Middle frontal gyrus (tissue), 1 donor: ENCODE measurements around the gene PRTN3.
"Not testable (repeated sequence)": the region's sequence is repeated elsewhere in the genome, so short reads cannot be mapped to it uniquely, and the experiment has no call there.

Source experiments
- DNase-seq: peaks from one replicate; pipeline ENCODE4 v3.0.0-alpha.2; 2015; ENCODE audit warnings: low spot score; ENCODE audit errors: extremely low spot score

PRTN3 gene

DNA sequence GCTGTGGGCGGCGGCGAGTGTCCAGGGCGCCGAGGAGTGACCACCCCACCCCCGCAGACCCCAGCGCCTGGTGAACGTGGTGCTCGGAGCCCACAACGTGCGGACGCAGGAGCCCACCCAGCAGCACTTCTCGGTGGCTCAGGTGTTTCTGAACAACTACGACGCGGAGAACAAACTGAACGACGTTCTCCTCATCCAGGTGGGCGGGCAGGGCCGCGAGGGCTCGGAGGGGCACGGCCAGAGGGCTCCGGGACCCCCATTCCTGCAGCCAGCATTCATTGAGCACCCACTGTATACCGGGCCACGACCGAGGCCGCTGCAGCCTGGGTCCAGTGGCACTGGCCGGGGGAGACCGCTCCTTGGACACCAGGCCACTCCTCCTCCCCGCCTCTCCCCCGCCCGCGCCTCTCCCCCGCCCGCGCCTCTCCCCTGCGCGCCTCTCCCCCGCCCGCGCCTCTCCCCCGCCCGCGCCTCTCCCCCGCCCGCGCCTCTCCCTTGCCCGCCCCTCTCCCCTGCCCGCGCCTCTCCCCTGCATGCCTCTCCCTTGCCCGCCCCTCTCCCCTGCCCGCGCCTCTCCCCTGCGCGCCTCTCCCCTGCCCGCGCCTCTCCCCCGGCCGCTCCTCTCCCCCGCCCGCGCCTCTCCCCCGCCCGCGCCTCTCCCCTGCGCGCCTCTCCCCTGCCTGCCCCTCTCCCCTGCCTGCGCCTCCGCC, 3.2 kb downstream of the PRTN3 start:
- no peak for DNase-seq

GRCh38 chr19:844546-844971, 3.8 kb downstream of the PRTN3 start:
- DNase-seq, result no peak

DNA sequence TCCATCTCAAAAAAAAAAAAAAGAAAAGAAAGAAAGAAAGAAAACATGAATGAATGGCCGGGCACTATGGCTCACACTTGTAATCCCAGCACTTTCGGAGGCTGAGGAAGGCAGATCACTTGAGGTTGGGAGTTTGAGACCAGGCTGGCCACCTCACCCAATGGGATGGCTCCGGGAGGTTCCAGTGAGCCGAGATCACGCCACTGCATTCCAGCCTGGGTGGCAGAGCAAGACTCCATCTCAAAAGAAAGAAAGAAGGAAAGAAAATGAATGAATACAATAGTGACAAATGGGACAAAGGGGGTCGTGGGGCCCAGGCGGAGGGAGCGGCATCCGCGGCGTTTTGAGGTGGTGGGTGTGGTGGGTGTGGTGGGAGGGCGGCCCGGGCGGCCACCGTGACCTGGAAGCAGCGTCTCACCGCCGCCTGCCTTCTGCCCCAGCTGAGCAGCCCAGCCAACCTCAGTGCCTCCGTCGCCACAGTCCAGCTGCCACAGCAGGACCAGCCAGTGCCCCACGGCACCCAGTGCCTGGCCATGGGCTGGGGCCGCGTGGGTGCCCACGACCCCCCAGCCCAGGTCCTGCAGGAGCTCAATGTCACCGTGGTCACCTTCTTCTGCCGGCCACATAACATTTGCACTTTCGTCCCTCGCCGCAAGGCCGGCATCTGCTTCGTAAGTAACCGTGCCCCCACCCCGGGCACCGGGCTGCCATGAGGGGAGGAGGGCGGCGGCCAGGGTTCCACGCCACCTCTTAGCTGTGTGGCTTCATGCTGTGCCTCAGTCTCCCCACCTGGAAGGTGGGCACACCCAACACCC, 5.1 kb downstream of the PRTN3 start:
- no peak for DNase-seq

GRCh38 chr19:848386-848921, 7.7 kb downstream of the PRTN3 start:
- DNase-seq, result no peak

DNA sequence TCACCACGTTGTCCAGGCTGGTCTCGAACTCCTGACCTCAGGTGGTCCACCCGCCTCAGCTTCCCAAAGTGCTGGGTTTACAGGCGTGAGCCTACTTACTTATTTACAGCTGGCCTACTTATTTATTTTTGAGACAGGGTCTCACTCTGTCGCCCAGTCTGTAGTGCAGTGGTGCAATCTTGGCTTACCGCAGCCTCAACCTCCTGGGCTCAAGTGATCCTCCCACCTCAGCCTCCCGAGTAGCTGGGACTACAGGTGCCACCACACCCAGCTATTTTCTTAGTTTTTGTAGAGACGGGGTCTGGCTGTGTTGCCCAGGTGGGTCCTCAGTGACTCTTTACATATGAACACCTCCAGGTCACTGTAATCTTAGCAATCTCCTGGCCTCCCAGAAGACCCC, 8.4 kb downstream of the PRTN3 start:
- not testable (repeated sequence) for DNase-seq

DNA sequence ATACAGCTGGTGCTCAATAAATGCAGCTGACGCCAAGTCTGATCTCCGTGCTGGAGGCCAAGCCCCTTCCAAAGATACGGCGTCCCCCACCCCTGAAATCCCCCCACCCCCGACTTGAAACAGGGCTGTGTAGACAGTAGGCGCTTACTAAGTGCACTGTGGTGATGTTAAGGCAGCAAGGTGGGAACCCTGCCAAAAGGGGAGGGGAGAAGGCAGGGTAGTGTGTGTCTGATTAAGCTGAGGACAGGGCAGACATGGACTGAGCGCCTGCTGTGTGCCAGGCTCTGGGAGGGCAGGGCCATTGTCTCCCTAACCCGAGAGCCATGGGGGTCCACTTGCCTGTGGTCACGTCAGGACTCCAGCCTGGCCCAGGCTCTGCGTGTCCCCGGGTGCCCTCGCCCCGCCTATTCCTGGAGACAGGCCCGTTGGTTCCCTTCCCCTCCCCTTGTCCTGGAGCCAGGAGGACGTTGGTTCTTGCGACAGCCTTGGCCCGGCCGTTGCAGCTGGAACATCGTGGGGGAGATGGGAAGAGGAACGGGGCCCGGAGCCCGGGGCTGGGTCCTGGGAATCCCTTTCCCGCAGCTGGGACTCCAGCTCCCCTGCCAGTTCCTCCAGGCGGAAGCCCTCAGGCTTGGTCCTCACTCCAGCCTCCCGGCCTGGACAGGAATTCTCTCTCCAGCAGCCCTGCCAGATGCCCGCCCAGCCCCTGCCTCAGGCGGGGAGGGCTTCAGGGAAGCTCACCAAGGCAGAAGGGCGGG, 9.6 kb downstream of the PRTN3 start:
- no peak for DNase-seq

- DNase-seq, result no peak
Observed at GRCh38 chr19:850979-851335, 10.2 kb downstream of the PRTN3 start.

DNA sequence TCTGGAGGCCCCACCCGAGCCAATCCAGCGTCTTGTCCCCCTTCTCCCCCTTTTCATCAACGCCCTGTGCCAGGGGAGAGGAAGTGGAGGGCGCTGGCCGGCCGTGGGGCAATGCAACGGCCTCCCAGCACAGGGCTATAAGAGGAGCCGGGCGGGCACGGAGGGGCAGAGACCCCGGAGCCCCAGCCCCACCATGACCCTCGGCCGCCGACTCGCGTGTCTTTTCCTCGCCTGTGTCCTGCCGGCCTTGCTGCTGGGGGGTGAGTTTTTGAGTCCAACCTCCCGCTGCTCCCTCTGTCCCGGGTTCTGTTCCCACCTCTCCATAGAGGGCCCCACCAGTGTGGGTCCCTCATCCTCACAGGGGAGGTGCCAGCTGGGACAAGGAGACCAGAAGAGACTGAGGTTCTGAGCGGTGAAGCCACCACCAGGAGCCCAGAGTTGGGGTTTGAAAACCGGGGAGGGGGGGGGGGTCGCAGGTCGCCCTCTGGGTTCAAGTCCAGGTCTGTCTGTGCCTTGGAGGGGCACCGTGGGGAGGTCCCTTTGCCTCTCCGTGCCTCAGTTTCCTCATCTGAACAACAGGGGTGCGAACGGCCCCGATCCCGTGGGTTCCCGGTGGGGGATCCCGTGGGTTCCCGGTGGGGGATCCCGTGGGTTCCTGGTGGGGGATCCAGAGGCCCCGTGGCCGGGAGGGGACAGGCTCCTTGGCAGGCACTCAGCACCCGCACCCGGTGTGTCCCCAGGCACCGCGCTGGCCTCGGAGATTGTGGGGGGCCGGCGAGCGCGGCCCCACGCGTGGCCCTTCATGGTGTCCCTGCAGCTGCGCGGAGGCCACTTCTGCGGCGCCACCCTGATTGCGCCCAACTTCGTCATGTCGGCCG, 11.6 kb downstream of the PRTN3 start, which contains the start of gene ELANE:
Gene ELANE (plus strand): TSS at position 168 of the 878 bp plus-strand sequence. CDS start 26 bp downstream, at position 194.
- DNase-seq, result no peak

DNA sequence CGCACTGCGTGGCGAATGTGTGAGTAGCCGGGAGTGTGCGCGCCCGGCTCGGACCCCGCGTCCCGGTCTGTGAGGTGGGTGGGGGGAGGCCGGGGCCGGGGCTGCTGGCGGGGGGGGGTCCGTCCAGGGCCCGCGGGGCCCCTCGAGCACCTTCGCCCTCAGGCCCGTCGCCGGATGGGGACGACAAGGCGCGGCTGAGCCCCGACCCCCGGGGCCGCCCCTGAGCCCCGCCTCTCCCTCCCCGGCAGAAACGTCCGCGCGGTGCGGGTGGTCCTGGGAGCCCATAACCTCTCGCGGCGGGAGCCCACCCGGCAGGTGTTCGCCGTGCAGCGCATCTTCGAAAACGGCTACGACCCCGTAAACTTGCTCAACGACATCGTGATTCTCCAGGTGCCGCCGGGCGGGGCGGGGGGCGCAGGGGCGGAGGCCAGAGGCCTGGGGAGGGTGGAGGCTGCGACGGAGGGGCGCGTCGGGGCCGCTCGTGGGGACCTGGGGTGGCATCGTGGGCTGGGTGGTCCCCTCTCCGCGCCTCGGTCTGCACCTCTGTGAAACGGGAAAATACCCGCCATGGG, 12.3 kb downstream of the PRTN3 start:
- DNase-seq, result no peak

DNA sequence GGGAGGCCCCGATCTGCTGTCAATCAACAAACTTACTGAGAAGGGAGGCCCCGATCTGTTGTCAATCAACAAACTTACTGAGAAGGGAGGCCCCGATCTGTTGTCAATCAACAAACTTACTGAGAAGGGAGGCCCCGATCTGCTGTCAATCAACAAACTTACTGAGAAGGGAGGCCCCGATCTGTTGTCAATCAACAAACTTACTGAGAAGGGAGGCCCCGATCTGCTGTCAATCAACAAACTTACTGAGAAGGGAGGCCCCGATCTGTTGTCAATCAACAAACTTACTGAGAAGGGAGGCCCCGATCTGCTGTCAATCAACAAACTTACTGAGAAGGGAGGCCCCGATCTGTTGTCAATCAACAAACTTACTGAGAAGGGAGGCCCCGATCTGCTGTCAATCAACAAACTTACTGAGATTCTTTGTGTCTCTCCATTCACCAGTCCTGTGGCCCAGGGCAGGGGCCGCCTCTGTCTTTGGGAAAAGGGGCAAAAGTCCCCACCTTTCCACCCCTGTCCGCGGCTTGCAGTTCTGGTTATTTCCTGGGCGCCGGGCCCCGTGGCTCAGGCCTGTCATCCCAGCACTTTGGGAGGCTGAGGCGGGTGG, 12.9 kb downstream of the PRTN3 start:
- not testable (repeated sequence) for DNase-seq

GRCh38 chr19:854549-854948, 13.8 kb downstream of the PRTN3 start:
- DNase-seq, result no peak

DNA sequence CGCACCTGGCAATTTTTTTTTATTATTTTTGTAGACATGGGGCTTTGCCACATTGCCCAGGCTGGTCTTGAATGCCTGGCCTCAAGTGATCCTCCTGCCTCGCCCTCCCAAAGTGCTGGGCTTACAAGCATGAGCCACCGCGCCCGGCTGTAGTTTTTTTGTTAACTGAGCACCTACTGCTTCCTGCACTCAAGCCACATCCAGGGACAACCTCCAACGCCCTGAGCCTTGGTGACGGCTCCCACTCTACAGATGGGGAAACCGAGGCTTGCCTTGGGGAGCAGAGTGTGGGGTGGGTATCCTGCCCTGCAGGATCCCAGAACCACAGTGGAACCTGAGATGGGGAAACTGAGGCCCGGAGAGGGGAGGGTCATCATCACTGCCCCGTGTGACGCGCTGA, 14.3 kb downstream of the PRTN3 start:
- DNase-seq, result no peak

GRCh38 chr19:855566-856120, 14.8 kb downstream of the PRTN3 start:
- no peak for DNase-seq

GRCh38 chr19:858284-858683, 17.5 kb downstream of the PRTN3 start:
- no peak for DNase-seq

DNA sequence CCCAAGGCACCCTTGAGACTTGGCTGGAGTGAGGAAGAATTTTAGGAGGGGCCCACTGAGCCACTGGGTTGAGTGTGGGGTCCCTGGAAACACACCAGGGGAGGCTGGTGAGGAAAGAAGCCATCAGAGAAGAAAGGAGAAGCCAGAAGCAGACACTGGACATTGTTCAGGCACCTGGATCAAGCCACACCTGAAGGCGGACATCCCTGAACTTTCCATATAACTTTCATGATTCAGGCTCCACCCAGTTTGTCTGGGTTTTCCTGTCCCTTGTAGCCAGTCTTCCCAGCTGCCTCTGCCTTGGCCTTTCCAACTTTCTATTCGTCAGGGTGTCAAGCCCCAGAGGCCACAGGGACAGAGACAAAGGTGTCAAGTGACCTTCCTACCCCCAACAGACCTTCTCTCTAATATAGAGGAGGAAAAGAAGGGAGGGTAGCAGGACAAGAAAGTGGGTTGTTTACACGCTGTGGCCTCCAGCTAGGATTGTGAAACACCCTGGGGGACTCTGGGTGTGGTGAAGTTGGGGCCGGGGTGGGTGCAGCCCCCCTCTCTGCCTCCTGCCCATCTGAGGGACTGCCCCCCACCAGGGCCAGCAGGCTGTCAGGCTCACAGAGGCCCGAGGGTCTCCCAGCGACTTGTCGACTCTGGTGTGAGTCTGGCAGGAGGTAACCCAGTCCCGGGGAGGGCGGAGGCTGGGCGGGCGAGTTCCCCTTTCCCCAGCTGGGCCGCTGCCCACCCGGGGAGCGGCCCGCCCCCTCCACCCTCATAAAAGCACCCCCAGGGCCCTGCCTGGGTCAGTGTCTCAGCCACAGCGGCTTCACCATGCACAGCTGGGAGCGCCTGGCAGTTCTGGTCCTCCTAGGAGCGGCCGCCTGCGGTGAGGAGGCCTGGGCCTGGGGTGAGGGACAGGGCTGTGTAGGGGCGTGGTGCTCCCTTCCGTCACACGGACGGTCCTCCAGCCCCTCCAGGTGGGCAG, 18.4 kb downstream of the PRTN3 start, which contains the start of gene CFD:
Gene CFD (plus strand): TSS at position 797 of the 976 bp plus-strand sequence. CDS start 26 bp downstream, at position 823.
- no peak for DNase-seq

DNA sequence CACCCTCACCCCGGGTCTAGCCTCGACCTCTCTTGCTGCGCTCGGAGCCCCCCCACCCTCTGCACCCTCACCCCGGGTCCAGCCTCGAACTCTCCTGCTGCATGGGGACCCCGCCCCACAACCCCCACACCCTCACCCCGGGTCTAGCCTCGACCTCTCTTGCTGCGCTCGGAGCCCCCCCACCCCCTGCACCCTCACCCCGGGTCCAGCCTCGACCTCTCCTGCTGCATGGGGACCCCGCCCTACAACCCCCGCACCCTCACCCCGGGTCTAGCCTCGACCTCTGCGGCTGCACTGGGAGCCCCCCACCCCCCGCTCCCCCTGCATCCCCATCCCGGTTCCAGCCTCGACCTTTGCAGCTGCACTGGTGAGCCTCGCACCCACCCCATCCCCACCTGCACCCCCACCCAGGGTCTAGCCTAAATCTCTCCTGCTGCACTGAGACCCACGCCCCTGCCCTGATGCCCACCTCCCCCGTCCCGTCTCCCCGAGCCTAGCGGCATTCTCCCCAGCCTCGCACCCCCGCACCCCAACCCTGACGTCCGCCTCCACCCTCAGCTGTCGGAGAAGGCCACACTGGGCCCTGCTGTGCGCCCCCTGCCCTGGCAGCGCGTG, 20.4 kb downstream of the PRTN3 start:
- no peak for DNase-seq

DNA sequence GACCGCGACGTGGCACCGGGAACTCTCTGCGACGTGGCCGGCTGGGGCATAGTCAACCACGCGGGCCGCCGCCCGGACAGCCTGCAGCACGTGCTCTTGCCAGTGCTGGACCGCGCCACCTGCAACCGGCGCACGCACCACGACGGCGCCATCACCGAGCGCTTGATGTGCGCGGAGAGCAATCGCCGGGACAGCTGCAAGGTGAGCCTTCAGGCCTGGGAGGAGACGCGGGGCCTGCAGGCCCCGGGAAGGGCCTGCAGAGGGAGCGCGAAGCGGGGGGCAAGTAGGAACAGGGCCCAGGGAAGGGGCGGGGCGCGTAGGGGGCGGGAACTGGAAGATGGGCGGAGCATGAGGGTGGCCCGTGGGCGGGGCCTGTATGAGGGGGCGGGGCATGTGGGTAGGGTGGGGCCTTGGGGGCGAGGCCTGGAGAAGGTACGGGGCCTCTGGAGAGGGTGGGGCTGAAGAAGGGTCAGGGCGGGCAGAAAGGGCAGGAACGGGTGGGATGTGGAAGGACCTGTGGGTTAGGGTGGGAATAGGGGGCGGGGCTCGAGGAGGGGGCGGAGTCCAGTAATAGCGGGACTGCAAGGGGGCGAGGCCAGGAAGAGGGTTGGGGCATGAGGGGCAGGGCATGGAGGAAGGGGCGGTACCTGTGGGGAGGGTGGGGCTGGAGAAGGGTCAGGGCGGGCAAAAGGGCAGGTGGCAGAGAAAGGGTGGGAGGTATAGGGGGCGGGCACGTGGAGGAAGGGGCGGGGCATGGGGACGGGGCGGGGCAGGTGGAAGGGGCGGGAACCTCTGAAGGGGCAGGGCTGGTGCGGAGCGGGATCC, 21.2 kb downstream of the PRTN3 start:
- no peak for DNase-seq
